ENCODE results near the gene AKAP3.

The AKAP3 gene

GRCh38 chr12:4626543-4626942 is 22.3 kb downstream of the AKAP3 start:
- no peaks in the 10 kb centered on the region for H3K4me1 Mint-ChIP-seq
- H3K27me3 Mint-ChIP-seq, result peaks cover 5 to 41% of the 10 kb centered on the region in 2 donors
- DNase-seq, result no peak
- no peak overlapping the region for H3K27ac Mint-ChIP-seq
- H3K9me3 Mint-ChIP-seq, result peaks cover 0 to 5% of the 10 kb centered on the region in 2 donors
- no peaks in the 10 kb centered on the region for H3K36me3 Mint-ChIP-seq
- no peak overlapping the region for H3K4me3 Mint-ChIP-seq
- ATAC-seq (replicated peaks), result no peak

GRCh38 chr12:4621511-4621910 is 27.3 kb downstream of the AKAP3 start:
- H3K27ac Mint-ChIP-seq, result no peak overlapping the region
- peaks cover 3 to 5% of the 10 kb centered on the region in 2 donors for H3K36me3 Mint-ChIP-seq
- H3K4me3 Mint-ChIP-seq, result no peak overlapping the region
- no peak for ATAC-seq (replicated peaks)
- H3K27me3 Mint-ChIP-seq, result peaks cover 5 to 24% of the 10 kb centered on the region in 2 donors
- DNase-seq, result no peak
- no peaks in the 10 kb centered on the region for H3K4me1 Mint-ChIP-seq
- peaks cover 0 to 5% of the 10 kb centered on the region in 2 donors for H3K9me3 Mint-ChIP-seq

- Mint-ChIP-seq H3K4me1 (no peaks in the 10 kb centered on the region), H3K36me3 (peaks cover 28 to 36% of the 10 kb centered on the region in 2 donors), H3K27ac (no peak overlapping the region), H3K4me3 (no peak overlapping the region), H3K27me3 (no peaks in the 10 kb centered on the region), H3K9me3 (no peaks in the 10 kb centered on the region)
- ATAC-seq (replicated peaks) (no peak), DNase-seq (no peak)
These were observed 33.2 kb downstream of the AKAP3 start for GRCh38 chr12:4615667-4616066.

GRCh38 chr12:4610481-4610880 is 38.4 kb downstream of the AKAP3 start:
- no peak for DNase-seq
- Mint-ChIP-seq H3K4me3 (no peak overlapping the region), H3K27ac (no peak overlapping the region), H3K36me3 (peaks cover 37 to 52% of the 10 kb centered on the region in 2 donors), H3K4me1 (peaks cover 5 to 19% of the 10 kb centered on the region in 2 donors), H3K9me3 (no peaks in the 10 kb centered on the region), H3K27me3 (no peaks in the 10 kb centered on the region)
- ATAC-seq (replicated peaks), result no peak

GRCh38 chr12:4609071-4609470 is 39.8 kb downstream of the AKAP3 start:
- no peak overlapping the region for H3K27ac Mint-ChIP-seq
- no peaks in the 10 kb centered on the region for H3K27me3 Mint-ChIP-seq
- no peaks in the 10 kb centered on the region for H3K9me3 Mint-ChIP-seq
- no peak overlapping the region for H3K4me3 Mint-ChIP-seq
- H3K4me1 Mint-ChIP-seq, result peaks cover 9 to 28% of the 10 kb centered on the region in 2 donors
- no peak for ATAC-seq (replicated peaks)
- H3K36me3 Mint-ChIP-seq, result peaks cover 28 to 44% of the 10 kb centered on the region in 2 donors
- no peak for DNase-seq

- Mint-ChIP-seq H3K27ac (peak overlapping the region; percentile 25), H3K4me1 (peaks cover 9 to 28% of the 10 kb centered on the region in 2 donors), H3K36me3 (peaks cover 21 to 29% of the 10 kb centered on the region in 2 donors), H3K27me3 (no peaks in the 10 kb centered on the region), H3K9me3 (no peaks in the 10 kb centered on the region), H3K4me3 (no peak overlapping the region)
- ATAC-seq (replicated peaks) (no peak), DNase-seq (no peak)
These were observed 41.8 kb downstream of the AKAP3 start for GRCh38 chr12:4607056-4607455.

- Mint-ChIP-seq H3K4me3 (peak overlapping the region; percentile 99 to 100), H3K27me3 (no peaks in the 10 kb centered on the region), H3K27ac (peak overlapping the region; percentile 98), H3K4me1 (peaks cover 9 to 28% of the 10 kb centered on the region in 2 donors), H3K9me3 (no peaks in the 10 kb centered on the region), H3K36me3 (peaks cover 12 to 23% of the 10 kb centered on the region in 2 donors)
- DNase-seq, result peak; percentile 72
- ATAC-seq (replicated peaks), result peak; percentile 94 to 95
These were observed 44.1 kb downstream of the AKAP3 start for GRCh38 chr12:4604684-4605193.

- Mint-ChIP-seq H3K9me3 (no peaks in the 10 kb centered on the region), H3K27ac (no peak overlapping the region), H3K4me3 (no peak overlapping the region), H3K4me1 (peaks cover 9 to 28% of the 10 kb centered on the region in 2 donors), H3K27me3 (no peaks in the 10 kb centered on the region), H3K36me3 (peaks cover 10 to 20% of the 10 kb centered on the region in 2 donors)
- no peak for DNase-seq
- ATAC-seq (replicated peaks), result no peak
These were observed 44.9 kb downstream of the AKAP3 start for GRCh38 chr12:4603946-4604345.

- H3K4me1 Mint-ChIP-seq, result peaks cover 9 to 28% of the 10 kb centered on the region in 2 donors
- no peak overlapping the region for H3K4me3 Mint-ChIP-seq
- H3K27me3 Mint-ChIP-seq, result no peaks in the 10 kb centered on the region
- ATAC-seq (replicated peaks) (no peak), DNase-seq (no peak)
- H3K9me3 Mint-ChIP-seq, result no peaks in the 10 kb centered on the region
- H3K27ac Mint-ChIP-seq, result no peak overlapping the region
- H3K36me3 Mint-ChIP-seq, result peaks cover 10 to 15% of the 10 kb centered on the region in 2 donors
These were observed 45.4 kb downstream of the AKAP3 start for GRCh38 chr12:4603421-4603820.

- Mint-ChIP-seq H3K27me3 (no peaks in the 10 kb centered on the region), H3K4me1 (no peaks in the 10 kb centered on the region), H3K27ac (no peak overlapping the region), H3K36me3 (peaks cover 3% of the 10 kb centered on the region in 2 donors), H3K9me3 (no peaks in the 10 kb centered on the region), H3K4me3 (no peak overlapping the region)
- DNase-seq, result no peak
- ATAC-seq (replicated peaks), result no peak
These were observed 53.0 kb downstream of the AKAP3 start for GRCh38 chr12:4595881-4596280.

- no peak overlapping the region for H3K4me3 Mint-ChIP-seq
- ATAC-seq (replicated peaks) (no peak), DNase-seq (no peak)
- peaks cover 3 to 7% of the 10 kb centered on the region in 2 donors for H3K36me3 Mint-ChIP-seq
- peaks cover 0 to 4% of the 10 kb centered on the region in 2 donors for H3K9me3 Mint-ChIP-seq
- H3K27ac Mint-ChIP-seq, result no peak overlapping the region
- no peaks in the 10 kb centered on the region for H3K27me3 Mint-ChIP-seq
- no peaks in the 10 kb centered on the region for H3K4me1 Mint-ChIP-seq
These were observed 57.6 kb downstream of the AKAP3 start for GRCh38 chr12:4591180-4591687.

GRCh38 chr12:4589941-4590340 is 58.9 kb downstream of the AKAP3 start:
- Mint-ChIP-seq H3K27ac (no peak overlapping the region), H3K36me3 (peaks cover 3 to 7% of the 10 kb centered on the region in 2 donors), H3K4me1 (no peaks in the 10 kb centered on the region), H3K9me3 (peaks cover 0 to 4% of the 10 kb centered on the region in 2 donors), H3K4me3 (no peak overlapping the region), H3K27me3 (no peaks in the 10 kb centered on the region)
- DNase-seq, result no peak
- ATAC-seq (replicated peaks), result no peak

- DNase-seq, result no peak
- peaks cover 3 to 5% of the 10 kb centered on the region in 2 donors for H3K4me1 Mint-ChIP-seq
- no peak overlapping the region for H3K27ac Mint-ChIP-seq
- H3K4me3 Mint-ChIP-seq, result no peak overlapping the region
- H3K36me3 Mint-ChIP-seq, result peaks cover 3 to 7% of the 10 kb centered on the region in 2 donors
- H3K27me3 Mint-ChIP-seq, result no peaks in the 10 kb centered on the region
- peaks cover 0 to 4% of the 10 kb centered on the region in 2 donors for H3K9me3 Mint-ChIP-seq
- no peak for ATAC-seq (replicated peaks)
These were observed 59.9 kb downstream of the AKAP3 start for GRCh38 chr12:4588916-4589315.

GRCh38 chr12:4587108-4587507 is 61.7 kb downstream of the AKAP3 start:
- no peaks in the 10 kb centered on the region for H3K27me3 Mint-ChIP-seq
- peaks cover 0 to 4% of the 10 kb centered on the region in 2 donors for H3K9me3 Mint-ChIP-seq
- DNase-seq (no peak), ATAC-seq (replicated peaks) (no peak)
- no peak overlapping the region for H3K4me3 Mint-ChIP-seq
- no peak overlapping the region for H3K27ac Mint-ChIP-seq
- peaks cover 3 to 4% of the 10 kb centered on the region in 2 donors for H3K36me3 Mint-ChIP-seq
- H3K4me1 Mint-ChIP-seq, result peaks cover 3 to 6% of the 10 kb centered on the region in 2 donors

GRCh38 chr12:4586500-4586899 is 62.4 kb downstream of the AKAP3 start:
- H3K36me3 Mint-ChIP-seq, result peaks cover 3 to 4% of the 10 kb centered on the region in 2 donors
- no peak for DNase-seq
- H3K9me3 Mint-ChIP-seq, result peaks cover 0 to 4% of the 10 kb centered on the region in 2 donors
- ATAC-seq (replicated peaks), result no peak
- no peaks in the 10 kb centered on the region for H3K27me3 Mint-ChIP-seq
- H3K4me3 Mint-ChIP-seq, result no peak overlapping the region
- H3K27ac Mint-ChIP-seq, result no peak overlapping the region
- peaks cover 3 to 6% of the 10 kb centered on the region in 2 donors for H3K4me1 Mint-ChIP-seq

Data from stimulated activated naive B cell treated with anti-CD40 and anti-IgM and Interleukin-4, amounts not matched to agents 10 μg/mL and 1 μg/mL and 100 μg/mL, for 72 hours (primary cell).